Liver (tissue), 9 donors: ENCODE results near the gene ABCB6. TPM values are rescaled to one million over a fixed set of nuclear protein-coding genes. Genes with fewer than 3 reads are reported as not detected.

Experiments
- DNase-seq: peaks from one replicate; pipeline ENCODE4 v3.0.0-alpha.2; 2017; ENCODE audit warnings: low spot score
- H3K27ac ChIP-seq, 2 donors: one replicate each; pipeline ENCODE4 v1.7.0; 2013; ENCODE audit warnings: inconsistent platforms in 2 of 2, low read length in 2 of 2, control low read depth in 1 of 2, low read depth in 1 of 2, mild to moderate bottlenecking in 1 of 2
- H3K27me3 ChIP-seq, 4 donors: one replicate each; pipeline versions ENCODE4 v1.6.1 to v1.7.0; 2013; ENCODE audit warnings: low read length in 3 of 4, inconsistent platforms in 1 of 4, mild to moderate bottlenecking in 1 of 4, moderate library complexity in 1 of 4; ENCODE audit not compliant: control insufficient read depth in 4 of 4, insufficient read depth in 4 of 4
- H3K36me3 ChIP-seq, 4 donors: one replicate each; pipeline versions ENCODE4 v1.6.1 to v1.7.0; 2013; ENCODE audit warnings: low read length in 3 of 4, mild to moderate bottlenecking in 3 of 4, low read depth in 1 of 4, moderate library complexity in 1 of 4; ENCODE audit not compliant: control insufficient read depth in 4 of 4, insufficient read depth in 3 of 4
- H3K4me1 ChIP-seq, 4 donors: one replicate each; pipeline versions ENCODE4 v1.6.1 to v1.7.0; 2013; ENCODE audit warnings: low read length in 3 of 4, mild to moderate bottlenecking in 3 of 4, moderate library complexity in 1 of 4; ENCODE audit not compliant: control insufficient read depth in 4 of 4, insufficient read depth in 4 of 4
- H3K4me3 ChIP-seq, 3 donors: one replicate each; pipeline versions ENCODE4 v1.6.1 to v1.7.0; 2013; ENCODE audit warnings: low read length in 3 of 3, control low read depth in 1 of 3, low read depth in 1 of 3, mild to moderate bottlenecking in 1 of 3
- H3K9ac ChIP-seq, 2 donors: one replicate each; pipeline ENCODE4 v1.7.0; 2013; ENCODE audit warnings: low read length in 2 of 2, mild to moderate bottlenecking in 2 of 2, moderate library complexity in 2 of 2, control low read depth in 1 of 2, low read depth in 1 of 2
- H3K9me3 ChIP-seq, 4 donors: one replicate each; pipeline versions ENCODE4 v1.6.1 to v1.7.0; 2013; ENCODE audit warnings: low read length in 3 of 4; ENCODE audit not compliant: control insufficient read depth in 4 of 4
- CTCF ChIP-seq: fragments of 150-350 bp; IDR thresholded peaks from 2 replicates; pipeline ENCODE4 v1.5.1; 2017; ENCODE audit warnings: improper control_type of control experiment, low read depth, low read length; ENCODE audit not compliant: missing input control
- EGR1 ChIP-seq, 2 donors: IDR thresholded peaks; 2 replicates each; pipeline ENCODE4 v1.6.1; 2016 to 2018; ENCODE audit warnings: antibody characterized with exemption in 2 of 2, low read depth in 2 of 2
- FOXA1 ChIP-seq: IDR thresholded peaks from 2 replicates; pipeline ENCODE4 v1.6.1; 2016; ENCODE audit warnings: antibody characterized with exemption
- FOXA2 ChIP-seq: IDR thresholded peaks from 2 replicates; pipeline ENCODE4 v1.6.1; 2016; ENCODE audit warnings: antibody characterized with exemption
- HNF4A ChIP-seq, 2 donors: conservative IDR thresholded peaks; 2 replicates each; pipeline ENCODE4 v1.6.1; 2016; ENCODE audit warnings: antibody characterized with exemption in 2 of 2, mild to moderate bottlenecking in 2 of 2
- HNF4G ChIP-seq: IDR thresholded peaks from 2 replicates; pipeline ENCODE4 v1.6.1; 2016; ENCODE audit warnings: antibody characterized with exemption
- JUND ChIP-seq, 2 donors: IDR thresholded peaks; 2 replicates each; pipeline ENCODE4 v1.6.1; 2016; ENCODE audit warnings: antibody characterized with exemption in 2 of 2
- NR2F2 ChIP-seq: IDR thresholded peaks from 2 replicates; pipeline ENCODE4 v1.6.1; 2016; ENCODE audit warnings: antibody characterized with exemption
- RAD21 ChIP-seq, 2 donors: IDR thresholded peaks; 2 replicates each; pipeline ENCODE4 v1.6.1; 2016; ENCODE audit warnings: antibody characterized with exemption in 2 of 2, mild to moderate bottlenecking in 2 of 2
- REST ChIP-seq: IDR thresholded peaks from 2 replicates; pipeline ENCODE4 v1.6.1; 2016; ENCODE audit warnings: antibody characterized with exemption, mild to moderate bottlenecking
- RXRA ChIP-seq, 2 donors: IDR thresholded peaks; 2 replicates each; pipeline ENCODE4 v1.6.1; 2017 to 2018; ENCODE audit warnings: antibody characterized with exemption in 2 of 2, mild to moderate bottlenecking in 1 of 2
- SP1 ChIP-seq: IDR thresholded peaks from 2 replicates; pipeline ENCODE4 v1.6.1; 2018; ENCODE audit warnings: antibody characterized with exemption, mild to moderate bottlenecking
- TAF1 ChIP-seq: conservative IDR thresholded peaks from 2 replicates; pipeline ENCODE4 v1.6.1; 2016; ENCODE audit warnings: antibody characterized with exemption, mild to moderate bottlenecking
- YY1 ChIP-seq: IDR thresholded peaks from 2 replicates; pipeline ENCODE4 v1.6.1; 2016; ENCODE audit warnings: antibody characterized with exemption, mild to moderate bottlenecking
- ZBTB33 ChIP-seq: IDR thresholded peaks from 2 replicates; pipeline ENCODE4 v1.6.1; 2016; ENCODE audit warnings: antibody characterized with exemption
- WGBS: extraction: QIAGEN DNeasy Blood & Tissue Kit; methylation state at CpG from one replicate; pipeline ENCODE4 v1.1.7; 2013; 5-methylcytosine and 5-hydroxymethylcytosine counted together
- polyA plus RNA-seq, 2 donors: library from polyadenylated mRNA; stranded (reverse) in 1 of 2; unstranded in 1 of 2; fragments of 200-250 nt in 1 of 2; fragments of >200 nt in 1 of 2; fragmentation: Nextera tagmentation in 1 of 2; extraction: Ambion mirVana in 1 of 2; gene quantifications; one replicate each; pipeline versions ENCODE4 v1.2.1 to v1.2.3, GENCODE V29; 2013 to 2015
- total RNA-seq, 2 donors: library from RNA; depleted of rRNA; stranded (reverse); fragments of >200 nt; gene quantifications; one replicate each; pipeline ENCODE4 v1.2.3, GENCODE V29; 2014
- donor health status: healthy.
- donor health status: healthy.
- donor health status: healthy.
- donor health status: healthy.
- donor health status: healthy.

The ABCB6 gene
- total and polyA plus RNA-seq, 4 donors = 19.0 to 96.1 (median 47.8) TPM

GRCh38 chr2:219199470-219200211 lies 19.1 kb downstream of the ABCB6 start:
- TF ChIP-seq RAD21 (IDR thresholded peaks at IDR 0.05) (no peak), ZBTB33 (no peak), CTCF (no peak), FOXA2 (no peak), HNF4A (conservative IDR thresholded peaks at IDR 0.05) (no peak), FOXA1 (no peak), HNF4G (no peak), TAF1 (no peak), RXRA (IDR thresholded peaks at IDR 0.05) (no peak), JUND (IDR thresholded peaks at IDR 0.05) (no peak), REST (no peak), NR2F2 (no peak), EGR1 (IDR thresholded peaks at IDR 0.05; ENCODE audit: low read depth in 2 of 2) (no peak)
- Histone ChIP-seq H3K27ac (no peak overlapping the region), H3K36me3 (no peaks in the 10 kb centered on the region), H3K9me3 (no peaks in the 10 kb centered on the region), H3K4me3 (no peak overlapping the region), H3K4me1 (no peaks in the 10 kb centered on the region), H3K27me3 (no peaks in the 10 kb centered on the region), H3K9ac (no peak overlapping the region)
- WGBS = 90% methylated on average over 12 of the region's 12 CpGs
- no peak for DNase-seq

- no peak for TF ChIP-seq EGR1 (IDR thresholded peaks at IDR 0.05; ENCODE audit: low read depth in 2 of 2)
- no peak for TF ChIP-seq RAD21 (IDR thresholded peaks at IDR 0.05)
- TF ChIP-seq NR2F2 = no peak
- TF ChIP-seq JUND (IDR thresholded peaks at IDR 0.05) = no peak
- TF ChIP-seq HNF4A (conservative IDR thresholded peaks at IDR 0.05) = no peak
- no peak for TF ChIP-seq RXRA (IDR thresholded peaks at IDR 0.05)
- no peak for TF ChIP-seq ZBTB33
- no peak for TF ChIP-seq FOXA1
- TF ChIP-seq TAF1 = no peak
- TF ChIP-seq HNF4G = no peak
- no peak for TF ChIP-seq FOXA2
- no peak for TF ChIP-seq SP1
- TF ChIP-seq YY1 = no peak
- Histone ChIP-seq H3K27ac (no peak overlapping the region), H3K4me3 (no peak overlapping the region), H3K9ac (no peak overlapping the region), H3K9me3 (no peaks in the 10 kb centered on the region), H3K27me3 (no peaks in the 10 kb centered on the region), H3K4me1 (no peaks in the 10 kb centered on the region), H3K36me3 (no peaks in the 10 kb centered on the region)
- 90% methylated on average over 5 of the region's 5 CpGs for WGBS
- DNase-seq = no peak
These were observed 19.8 kb downstream of the ABCB6 start for GRCh38 chr2:219198974-219199373.
